Measurements from ENCODE around the gene CLCNKA.
"Not testable (repeated sequence)": the region's sequence is repeated elsewhere in the genome, so short reads cannot be mapped to it uniquely, and the experiment has no call there.

Gene CLCNKA

GRCh38 chr1:16042096-16042495 is 20.3 kb downstream of the CLCNKA start:
- no peak for DNase-seq

GRCh38 chr1:16042654-16043053 is 20.8 kb downstream of the CLCNKA start:
- not testable (repeated sequence) for DNase-seq

DNA sequence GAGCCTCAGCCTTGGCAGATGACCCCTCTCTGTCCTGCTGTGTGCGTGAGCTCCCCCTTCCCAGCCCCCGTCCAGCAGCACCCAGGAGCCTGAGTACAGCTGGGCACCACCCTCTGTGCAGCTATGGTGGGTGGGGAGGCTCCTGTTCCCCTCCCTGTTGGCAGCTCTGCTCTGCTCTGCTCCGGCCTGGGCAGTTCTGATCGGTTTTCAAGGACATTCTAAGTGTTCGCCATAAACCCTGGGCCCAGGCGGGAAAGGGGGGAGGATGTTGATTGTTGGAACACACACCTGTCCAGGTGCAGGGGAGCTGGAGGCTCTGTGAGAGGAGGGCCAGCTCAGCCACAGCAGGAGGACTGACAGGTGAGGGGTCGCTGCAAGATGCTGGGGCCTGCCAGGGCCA is 21.7 kb downstream of the CLCNKA start, which contains the start of gene CLCNKB:
CLCNKB (plus strand) TSS at position 262 of the 400 bp plus-strand sequence. CDS start 711 bp downstream, outside the sequence.
- DNase-seq = no peak

- DNase-seq = no peak
Measured at GRCh38 chr1:16043950-16044349, 22.1 kb downstream of the CLCNKA start.

GRCh38 chr1:16046842-16047241 is 25.0 kb downstream of the CLCNKA start:
- DNase-seq = peak; percentile 36

GRCh38 chr1:16047791-16048475 is 26.1 kb downstream of the CLCNKA start:
- DNase-seq = no peak

- DNase-seq = peak; percentile 67
Measured at GRCh38 chr1:16048573-16049189, 26.8 kb downstream of the CLCNKA start.

GRCh38 chr1:16050328-16050727 is 28.5 kb downstream of the CLCNKA start:
- no peak for DNase-seq

DNA sequence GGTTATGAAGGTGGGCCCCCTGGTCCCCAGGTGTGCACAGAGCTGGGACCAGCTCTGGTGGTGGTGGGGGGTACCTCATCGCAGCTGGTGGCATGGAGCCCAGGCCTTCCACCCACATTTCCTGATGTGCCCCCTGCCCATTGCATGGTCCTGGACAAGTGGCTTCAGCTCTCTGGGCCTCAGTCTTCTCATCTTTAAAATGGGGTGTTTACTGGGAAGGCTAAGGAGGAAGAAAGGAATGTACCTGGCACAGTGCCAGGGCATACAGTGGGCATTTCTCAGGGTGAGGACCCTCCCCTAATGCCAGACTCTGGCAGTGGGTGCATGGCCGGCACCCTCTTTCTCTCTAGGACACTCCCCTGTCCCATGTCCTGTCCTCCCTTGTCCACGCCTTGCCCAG is 29.2 kb downstream of the CLCNKA start:
- DNase-seq = no peak

GRCh38 chr1:16051949-16052348 is 30.1 kb downstream of the CLCNKA start:
- DNase-seq = not testable (repeated sequence)

DNA sequence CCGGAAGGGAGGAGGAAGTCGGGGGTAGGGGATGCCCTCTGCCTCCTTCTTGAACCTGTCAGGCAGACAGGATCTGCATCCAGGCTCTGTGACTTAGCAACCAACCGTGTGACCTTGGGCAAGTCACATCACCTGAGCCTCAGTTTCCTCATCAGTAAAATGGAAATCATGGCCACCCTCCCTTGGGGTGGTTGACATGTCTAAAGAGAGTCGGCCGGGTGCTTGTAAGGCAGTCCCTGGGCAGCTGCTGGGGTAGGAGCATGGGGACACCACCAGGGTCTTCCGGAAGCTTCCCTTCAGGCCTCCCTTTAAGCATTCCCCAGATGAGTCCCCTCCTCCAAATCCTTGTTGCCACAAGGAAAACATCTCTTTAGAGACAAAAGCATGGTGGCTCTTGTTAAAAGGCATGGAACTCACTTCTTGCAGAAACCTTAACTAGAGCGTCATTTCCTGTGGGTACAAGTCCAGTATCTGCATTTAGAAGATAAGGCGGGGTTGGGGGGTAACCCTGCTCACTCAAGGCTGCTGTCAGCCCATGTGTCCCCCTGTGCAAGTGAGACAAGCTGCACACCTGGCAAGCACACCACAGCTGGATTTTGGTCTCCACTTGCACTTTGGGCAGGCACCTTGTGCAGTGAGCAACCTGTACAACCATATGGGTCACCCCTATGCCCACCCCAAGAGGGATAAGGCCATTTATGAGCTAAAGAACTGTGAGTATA is 32.1 kb downstream of the CLCNKA start:
- DNase-seq = no peak

GRCh38 chr1:16054598-16055540 is 33.0 kb downstream of the CLCNKA start:
- DNase-seq = no peak

DNA sequence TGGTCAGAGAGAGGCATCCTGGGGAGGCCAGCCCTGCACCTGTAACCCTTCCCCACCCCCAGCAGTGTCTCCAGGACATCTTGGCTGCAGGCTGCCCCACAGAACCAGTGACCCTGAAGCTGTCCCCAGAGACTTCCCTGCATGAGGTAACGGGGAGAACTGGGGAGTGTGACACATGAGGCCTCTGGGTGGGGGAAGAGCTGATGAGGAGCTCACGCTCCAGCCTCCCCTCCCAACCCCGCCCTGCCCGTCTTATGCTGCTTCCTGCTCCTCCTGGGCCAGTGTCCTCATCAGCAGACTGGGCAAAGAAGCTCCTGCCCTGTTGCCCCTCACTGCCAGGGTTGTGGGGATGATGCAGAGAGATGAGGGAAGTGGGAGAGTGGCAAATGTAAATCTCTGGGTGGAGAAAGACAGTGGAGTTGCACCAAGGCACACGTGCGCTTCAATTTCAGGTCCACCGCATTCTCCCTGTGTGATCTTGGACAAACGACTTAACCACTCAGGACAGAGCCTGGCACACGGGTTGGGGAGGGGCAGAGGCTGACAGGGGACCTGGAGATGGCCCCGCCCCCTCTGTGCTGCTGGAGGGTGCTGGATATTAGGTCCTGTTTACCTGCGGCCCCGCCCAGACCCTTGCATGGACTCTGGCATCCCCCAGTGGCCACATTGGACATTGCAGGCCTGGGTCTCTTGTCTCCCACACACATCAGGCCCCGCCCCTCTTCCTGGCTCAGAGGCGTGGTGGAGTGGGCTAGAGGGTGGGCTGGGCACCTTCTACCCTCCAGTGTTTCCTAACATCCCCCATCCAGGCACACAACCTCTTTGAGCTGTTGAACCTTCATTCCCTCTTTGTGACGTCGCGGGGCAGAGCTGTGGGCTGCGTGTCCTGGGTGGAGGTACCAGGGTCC is 34.0 kb downstream of the CLCNKA start:
- peak; percentile 71 for DNase-seq

DNA sequence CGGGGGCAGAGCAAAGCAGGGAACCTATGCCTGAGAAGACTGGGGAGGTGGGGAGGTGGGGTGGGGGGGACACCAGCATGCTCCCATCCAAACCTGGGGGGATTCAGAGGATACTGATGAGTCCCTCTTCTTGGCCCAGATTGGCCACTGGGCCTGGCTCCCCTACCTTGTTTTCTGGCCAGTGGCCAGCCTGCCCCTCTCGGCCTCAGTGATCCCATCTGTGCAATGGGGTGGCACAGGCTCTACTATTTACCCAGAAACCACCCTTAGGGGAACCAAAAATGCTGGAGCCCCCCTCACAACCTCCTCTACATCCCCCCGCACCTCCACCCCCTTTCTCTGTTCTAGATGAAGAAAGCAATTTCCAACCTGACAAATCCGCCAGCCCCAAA is 34.7 kb downstream of the CLCNKA start:
- not testable (repeated sequence) for DNase-seq

- not testable (repeated sequence) for DNase-seq
Measured at GRCh38 chr1:16057314-16057915, 35.6 kb downstream of the CLCNKA start.

DNA sequence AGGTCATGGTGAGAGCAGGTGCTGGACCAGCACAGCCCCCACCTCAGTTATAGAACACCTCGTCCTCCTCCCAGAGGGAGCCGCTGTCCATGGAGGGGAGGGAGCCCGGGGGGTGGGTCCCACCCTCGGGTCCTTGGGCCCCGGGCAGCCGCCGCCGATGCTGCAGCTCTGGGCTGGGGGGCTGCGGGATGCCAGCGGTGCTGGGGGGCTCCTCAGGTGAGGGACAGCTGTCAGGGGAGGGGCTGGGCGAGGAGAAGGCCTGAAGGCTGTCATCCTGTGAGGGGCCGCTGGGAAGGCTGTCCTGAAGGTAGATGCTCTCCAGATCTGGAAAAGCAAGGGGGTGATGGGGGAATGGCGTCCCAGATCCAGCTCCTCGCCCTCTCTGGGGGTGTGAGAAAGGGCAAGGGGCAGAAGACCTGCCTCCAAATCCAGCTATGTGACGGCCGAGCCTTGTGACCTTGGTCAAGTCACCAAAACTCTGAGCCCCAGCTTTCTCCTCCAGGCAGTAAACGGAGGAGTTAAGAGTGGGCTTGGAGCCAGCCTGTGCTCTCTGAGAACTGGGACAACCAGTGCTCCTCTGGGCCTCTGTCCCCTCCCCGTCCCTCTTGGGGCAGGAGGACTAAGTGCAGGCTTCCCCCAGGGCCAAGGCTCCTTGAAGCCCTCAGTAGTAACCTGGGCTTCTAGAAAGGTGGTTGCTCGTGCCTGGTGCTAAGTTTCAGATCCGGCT is 36.7 kb downstream of the CLCNKA start:
- DNase-seq = not testable (repeated sequence)

DNA sequence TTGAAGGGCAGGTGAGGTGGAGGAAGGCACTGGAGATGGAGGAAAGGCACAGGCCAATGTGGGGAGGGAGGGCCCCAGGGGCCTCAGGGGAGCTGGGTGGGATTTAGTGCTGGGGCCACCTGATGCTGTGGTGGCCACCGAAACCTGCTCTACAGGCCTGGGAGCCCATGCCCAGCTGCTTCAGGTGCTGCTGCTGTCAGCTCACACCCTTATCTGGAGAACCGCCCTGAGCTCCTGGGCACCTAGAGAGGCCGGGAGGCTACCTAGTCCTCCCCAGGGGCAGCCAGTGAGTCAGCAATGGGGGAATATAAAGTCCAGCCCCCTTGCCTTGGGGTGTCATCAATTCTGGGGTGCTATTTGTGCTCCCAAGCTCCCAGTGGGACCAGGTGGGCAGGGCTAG is 39.4 kb downstream of the CLCNKA start:
- no peak for DNase-seq

GRCh38 chr1:16061989-16062686 is 40.3 kb downstream of the CLCNKA start:
- not testable (repeated sequence) for DNase-seq

GRCh38 chr1:16062687-16063075 is 40.8 kb downstream of the CLCNKA start:
- not testable (repeated sequence) for DNase-seq
